Loucy (cell line): ENCODE data around the gene BCHE.

Experiments
- H2AFZ ChIP-seq: fragments of 200-600 bp; sonication (generic); 2 replicates; pipeline ENCODE4 v1.6.0; 2016; ENCODE audit warnings: antibody characterized with exemption, mild to moderate bottlenecking, low read length, moderate library complexity
- H3F3A ChIP-seq: fragments of 200-600 bp; 2 replicates; pipeline ENCODE4 v1.6.0; 2016; ENCODE audit warnings: antibody characterized with exemption, low read depth, mild to moderate bottlenecking
- H3K27me3 ChIP-seq: fragments of 200-600 bp; sonication (generic); 2 replicates; pipeline ENCODE4 v1.6.1; 2014; ENCODE audit warnings: low read length, mild to moderate bottlenecking; ENCODE audit not compliant: insufficient read depth, poor library complexity, severe bottlenecking
- H3K36me3 ChIP-seq: fragments of 200-600 bp; sonication (generic); 2 replicates; pipeline ENCODE4 v1.6.1; 2016; ENCODE audit warnings: low read length; ENCODE audit not compliant: insufficient read depth
- H3K4me1 ChIP-seq: fragments of 200-600 bp; sonication (generic); 2 replicates; pipeline ENCODE4 v1.5.1; 2014; ENCODE audit warnings: low read length, mild to moderate bottlenecking; ENCODE audit not compliant: insufficient read depth, poor library complexity, severe bottlenecking
- H3K4me2 ChIP-seq: fragments of 200-600 bp; sonication (generic); 2 replicates; pipeline ENCODE4 v1.6.0; 2014; ENCODE audit warnings: antibody characterized with exemption, low read length, low read depth, mild to moderate bottlenecking; ENCODE audit not compliant: poor library complexity, severe bottlenecking
- H3K4me3 ChIP-seq: fragments of 200-600 bp; sonication (generic); 2 replicates; pipeline ENCODE4 v1.5.1; 2014; ENCODE audit warnings: low read length, mild to moderate bottlenecking, mixed read lengths; ENCODE audit not compliant: poor library complexity, severe bottlenecking
- H3K79me2 ChIP-seq: fragments of 200-600 bp; sonication (generic); 2 replicates; pipeline ENCODE4 v1.6.1; 2014; ENCODE audit warnings: low read length; ENCODE audit not compliant: insufficient read depth
- H3K9ac ChIP-seq: fragments of 200-600 bp; sonication (generic); 2 replicates; pipeline ENCODE4 v1.6.0; 2014; ENCODE audit warnings: mild to moderate bottlenecking, low read depth, low read length, moderate library complexity; ENCODE audit not compliant: poor library complexity, severe bottlenecking
- H3K9me2 ChIP-seq: fragments of 200-600 bp; sonication (generic); replicated peaks from 2 replicates; pipeline ENCODE4 v1.6.1; 2016; ENCODE audit warnings: low read depth, low read length, mixed read lengths
- H3K9me3 ChIP-seq: fragments of 200-600 bp; sonication (generic); 2 replicates; pipeline ENCODE4 v1.6.1; 2014; ENCODE audit warnings: mild to moderate bottlenecking, antibody characterized with exemption, low read length, low read depth; ENCODE audit not compliant: insufficient read depth
- H4K20me1 ChIP-seq: fragments of 200-600 bp; sonication (generic); 2 replicates; pipeline ENCODE4 v1.6.0; 2014; ENCODE audit warnings: antibody characterized with exemption, low read length, mild to moderate bottlenecking; ENCODE audit not compliant: insufficient read depth, poor library complexity, severe bottlenecking
- CTCF ChIP-seq: fragments of 200-600 bp; sonication (generic); conservative IDR thresholded peaks from 2 replicates; pipeline ENCODE4 v1.5.1; 2014; ENCODE audit warnings: mild to moderate bottlenecking, antibody characterized with exemption, low read length
- EZH2phosphoT487 ChIP-seq: fragments of 200-600 bp; IDR thresholded peaks from 2 replicates; pipeline ENCODE4 v1.6.1; 2018; ENCODE audit warnings: antibody characterized with exemption, mild to moderate bottlenecking, moderate library complexity, borderline replicate concordance

Gene BCHE

DNA sequence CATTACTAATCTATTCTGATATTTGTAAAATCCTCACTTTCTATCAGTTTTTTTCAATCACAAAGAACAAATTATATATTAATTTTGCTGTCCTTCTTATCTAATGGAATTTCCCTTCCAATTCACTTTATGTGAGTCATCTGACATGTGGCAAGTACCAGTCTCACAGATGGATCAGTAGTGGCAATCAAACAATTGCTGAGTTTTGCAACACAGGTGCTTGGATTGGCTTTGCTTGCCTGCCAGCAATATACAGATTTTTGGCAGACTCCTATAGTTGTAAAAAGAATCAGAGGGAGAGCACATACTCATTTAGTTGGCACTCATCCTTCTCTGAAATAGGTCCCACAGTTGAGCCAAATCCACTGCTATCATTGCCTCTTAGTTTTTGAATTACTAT lies 83.7 kb downstream of the BCHE start:
- TF ChIP-seq CTCF (no peak), EZH2phosphoT487 (no peak)
- no peak overlapping the region for H3K4me2 ChIP-seq
- H3K9me2 ChIP-seq, result no peaks in the 10 kb centered on the region
- no peaks in the 10 kb centered on the region for H3K36me3 ChIP-seq
- H3K4me1 ChIP-seq, result no peaks in the 10 kb centered on the region
- H3K79me2 ChIP-seq, result no peaks in the 10 kb centered on the region
- H3K9ac ChIP-seq, result no peak overlapping the region
- H3K4me3 ChIP-seq, result no peak overlapping the region
- H3K27me3 ChIP-seq, result no peaks in the 10 kb centered on the region
- no peak overlapping the region for H2AFZ ChIP-seq
- no peaks in the 10 kb centered on the region for H3K9me3 ChIP-seq
- no peaks in the 10 kb centered on the region for H4K20me1 ChIP-seq
- H3F3A ChIP-seq, result no peaks in the 10 kb centered on the region

DNA sequence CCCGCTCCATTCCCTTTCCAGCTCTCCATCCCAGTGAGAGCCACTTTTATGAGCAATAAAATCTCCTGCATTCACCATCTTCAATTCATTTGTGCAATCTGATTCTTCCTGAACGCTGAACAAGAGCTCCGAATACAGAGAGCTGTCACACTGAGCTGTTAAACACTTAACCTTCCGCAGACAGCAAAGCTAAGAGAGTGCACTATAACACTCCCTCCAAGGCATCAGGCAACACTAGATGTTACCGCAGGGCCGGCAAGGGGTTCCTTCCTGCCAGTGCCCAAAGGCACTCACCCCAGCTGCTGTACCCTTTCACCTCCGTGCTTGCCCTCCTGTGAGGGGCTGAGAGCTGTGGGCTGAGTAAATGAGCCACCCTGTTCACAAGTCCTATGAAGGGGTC lies 85.6 kb downstream of the BCHE start:
- H3K9me2 ChIP-seq, result no peaks in the 10 kb centered on the region
- no peak overlapping the region for H2AFZ ChIP-seq

GRCh38 chr3:165749821-165750220 lies 87.4 kb downstream of the BCHE start:
- Histone ChIP-seq H3K4me3 (no peak overlapping the region), H3K36me3 (no peaks in the 10 kb centered on the region)
- TF ChIP-seq EZH2phosphoT487, result no peak
- TF ChIP-seq CTCF, result no peak

More for the DNA sequence above, 85.6 kb downstream of the BCHE start:
- no peaks in the 10 kb centered on the region for H3K79me2 ChIP-seq
- no peaks in the 10 kb centered on the region for H3K9me3 ChIP-seq
- no peak overlapping the region for H3K4me3 ChIP-seq
- H3K36me3 ChIP-seq, result no peaks in the 10 kb centered on the region
- TF ChIP-seq EZH2phosphoT487, result no peak
- TF ChIP-seq CTCF, result no peak
- no peaks in the 10 kb centered on the region for H4K20me1 ChIP-seq
- no peaks in the 10 kb centered on the region for H3K4me1 ChIP-seq
- no peaks in the 10 kb centered on the region for H3F3A ChIP-seq
- H3K9ac ChIP-seq, result no peak overlapping the region
- H3K27me3 ChIP-seq, result no peaks in the 10 kb centered on the region
- H3K4me2 ChIP-seq, result no peak overlapping the region

More at GRCh38 chr3:165749821-165750220, 87.4 kb downstream of the BCHE start:
- Histone ChIP-seq H3K9me2 (no peaks in the 10 kb centered on the region), H3F3A (no peaks in the 10 kb centered on the region), H3K4me1 (no peaks in the 10 kb centered on the region), H4K20me1 (no peaks in the 10 kb centered on the region), H3K9ac (no peak overlapping the region), H3K79me2 (no peaks in the 10 kb centered on the region), H2AFZ (no peak overlapping the region), H3K4me2 (no peak overlapping the region), H3K9me3 (no peaks in the 10 kb centered on the region), H3K27me3 (no peaks in the 10 kb centered on the region)
